ENCODE results near the gene LSR. TPM values are rescaled to one million over a fixed set of nuclear protein-coding genes. Genes with fewer than 3 reads are reported as not detected.
A peak's percentile ranks its signal among the peaks of the same experiment; 100 is the strongest.

LSR gene
- total RNA-seq, 1 donor from 2014 or later: 2.7 TPM

- Mint-ChIP-seq H3K4me1 (ENCODE audit: low read depth) (no peaks in the 10 kb centered on the region), H3K27ac (no peak overlapping the region), H3K9me3 (no peaks in the 10 kb centered on the region), H3K36me3 (ENCODE audit: low read depth) (no peaks in the 10 kb centered on the region), H3K4me3 (no peak overlapping the region), H3K27me3 (ENCODE audit: insufficient read depth) (no peaks in the 10 kb centered on the region)
- intact Hi-C loops (cut with micrococcal nuclease): no loop called here
- DNase-seq (ENCODE audit: low spot score): no peak
These were observed 8.3 kb downstream of the LSR start for GRCh38 chr19:35257113-35257461.

- Mint-ChIP-seq H3K4me3 (no peak overlapping the region), H3K27me3 (ENCODE audit: insufficient read depth) (no peaks in the 10 kb centered on the region), H3K27ac (no peak overlapping the region), H3K4me1 (ENCODE audit: low read depth) (peaks cover 3% of the 10 kb centered on the region), H3K9me3 (no peaks in the 10 kb centered on the region), H3K36me3 (ENCODE audit: low read depth) (peaks cover 3% of the 10 kb centered on the region)
- no peak for DNase-seq (ENCODE audit: low spot score)
- intact Hi-C loops (cut with micrococcal nuclease): loop anchor here (10.0 kb wide), 1 partner anchor 204 kb away; no protein-coding TSS in a partner anchor
These were observed 12.0 kb downstream of the LSR start for GRCh38 chr19:35260694-35261304.

- H3K4me1 Mint-ChIP-seq (ENCODE audit: low read depth): peaks cover 10% of the 10 kb centered on the region
- DNase-seq (ENCODE audit: low spot score): no peak
- H3K27me3 Mint-ChIP-seq (ENCODE audit: insufficient read depth): no peaks in the 10 kb centered on the region
- H3K4me3 Mint-ChIP-seq: no peak overlapping the region
- intact Hi-C loops (cut with micrococcal nuclease): loop anchor here (10.0 kb wide), 1 partner anchor 203 kb away; no protein-coding TSS in a partner anchor
- H3K36me3 Mint-ChIP-seq (ENCODE audit: low read depth): peaks cover 3% of the 10 kb centered on the region
- H3K27ac Mint-ChIP-seq: no peak overlapping the region
- H3K9me3 Mint-ChIP-seq: no peaks in the 10 kb centered on the region
These were observed 12.7 kb downstream of the LSR start for GRCh38 chr19:35261356-35262100.

- Mint-ChIP-seq H3K27me3 (ENCODE audit: insufficient read depth) (no peaks in the 10 kb centered on the region), H3K4me1 (ENCODE audit: low read depth) (peaks cover 12% of the 10 kb centered on the region), H3K27ac (no peak overlapping the region), H3K9me3 (no peaks in the 10 kb centered on the region), H3K36me3 (ENCODE audit: low read depth) (peaks cover 3% of the 10 kb centered on the region), H3K4me3 (no peak overlapping the region)
- DNase-seq (ENCODE audit: low spot score): no peak
- intact Hi-C loops (cut with micrococcal nuclease): loop anchor here (10.0 kb wide), 1 partner anchor 203 kb away; no protein-coding TSS in a partner anchor
These were observed 13.4 kb downstream of the LSR start for GRCh38 chr19:35262101-35262761.

GRCh38 chr19:35264268-35265125 lies 15.7 kb downstream of the LSR start:
- Mint-ChIP-seq H3K4me1 (ENCODE audit: low read depth) (peaks cover 12% of the 10 kb centered on the region), H3K4me3 (peak overlapping the region; percentile 30), H3K27ac (no peak overlapping the region), H3K36me3 (ENCODE audit: low read depth) (peaks cover 3% of the 10 kb centered on the region), H3K27me3 (ENCODE audit: insufficient read depth) (no peaks in the 10 kb centered on the region), H3K9me3 (no peaks in the 10 kb centered on the region)
- DNase-seq (ENCODE audit: low spot score): no peak
- intact Hi-C loops (cut with micrococcal nuclease): loop anchor here (5.0 to 10.0 kb wide), 3 partner anchors 52 to 283 kb away; partner anchors contain the start of gene TMEM147

- peak overlapping the region; percentile 24 for H3K27ac Mint-ChIP-seq
- peaks cover 3% of the 10 kb centered on the region for H3K36me3 Mint-ChIP-seq (ENCODE audit: low read depth)
- no peaks in the 10 kb centered on the region for H3K9me3 Mint-ChIP-seq
- DNase-seq (ENCODE audit: low spot score): no peak
- H3K4me3 Mint-ChIP-seq: peak overlapping the region; percentile 82
- intact Hi-C loops (cut with micrococcal nuclease): loop anchor here (5.0 to 10.0 kb wide), 3 partner anchors 53 to 282 kb away; partner anchors contain the start of gene TMEM147
- H3K27me3 Mint-ChIP-seq (ENCODE audit: insufficient read depth): no peaks in the 10 kb centered on the region
- H3K4me1 Mint-ChIP-seq (ENCODE audit: low read depth): peaks cover 12% of the 10 kb centered on the region
These were observed 16.5 kb downstream of the LSR start for GRCh38 chr19:35265126-35265899.

- no peaks in the 10 kb centered on the region for H3K27me3 Mint-ChIP-seq (ENCODE audit: insufficient read depth)
- intact Hi-C loops (cut with micrococcal nuclease): loop anchor here (2.0 to 10.0 kb wide), 4 partner anchors 54 to 281 kb away; partner anchors contain the start of gene TMEM147
- peaks cover 12% of the 10 kb centered on the region for H3K4me1 Mint-ChIP-seq (ENCODE audit: low read depth)
- H3K27ac Mint-ChIP-seq: peak overlapping the region; percentile 82
- H3K9me3 Mint-ChIP-seq: no peaks in the 10 kb centered on the region
- H3K36me3 Mint-ChIP-seq (ENCODE audit: low read depth): peaks cover 10% of the 10 kb centered on the region
- no peak for DNase-seq (ENCODE audit: low spot score)
- H3K4me3 Mint-ChIP-seq: peak overlapping the region; percentile 82
These were observed 17.2 kb downstream of the LSR start for GRCh38 chr19:35265900-35266519.

- Mint-ChIP-seq H3K9me3 (no peaks in the 10 kb centered on the region), H3K36me3 (ENCODE audit: low read depth) (peaks cover 17% of the 10 kb centered on the region), H3K27ac (peak overlapping the region; percentile 82), H3K27me3 (ENCODE audit: insufficient read depth) (no peaks in the 10 kb centered on the region), H3K4me3 (peak overlapping the region; percentile 93), H3K4me1 (ENCODE audit: low read depth) (peaks cover 12% of the 10 kb centered on the region)
- no peak for DNase-seq (ENCODE audit: low spot score)
- intact Hi-C loops (cut with micrococcal nuclease): loop anchor here (2.0 to 10.0 kb wide), 4 partner anchors 54 to 281 kb away; partner anchors contain the start of gene TMEM147
These were observed 17.9 kb downstream of the LSR start for GRCh38 chr19:35266520-35267352.

GRCh38 chr19:35267353-35267817 lies 18.6 kb downstream of the LSR start:
- DNase-seq (ENCODE audit: low spot score): peak; percentile 35
- peak overlapping the region; percentile 94 for H3K27ac Mint-ChIP-seq
- intact Hi-C loops (cut with micrococcal nuclease): loop anchor here (2.0 to 10.0 kb wide), 4 partner anchors 55 to 280 kb away; partner anchors contain the start of gene TMEM147
- no peaks in the 10 kb centered on the region for H3K9me3 Mint-ChIP-seq
- H3K27me3 Mint-ChIP-seq (ENCODE audit: insufficient read depth): no peaks in the 10 kb centered on the region
- peaks cover 24% of the 10 kb centered on the region for H3K36me3 Mint-ChIP-seq (ENCODE audit: low read depth)
- H3K4me3 Mint-ChIP-seq: peak overlapping the region; percentile 93
- H3K4me1 Mint-ChIP-seq (ENCODE audit: low read depth): peaks cover 17% of the 10 kb centered on the region

- Mint-ChIP-seq H3K36me3 (ENCODE audit: low read depth) (peaks cover 26% of the 10 kb centered on the region), H3K9me3 (no peaks in the 10 kb centered on the region), H3K4me3 (peak overlapping the region; percentile 93), H3K4me1 (ENCODE audit: low read depth) (peaks cover 17% of the 10 kb centered on the region), H3K27ac (peak overlapping the region; percentile 94), H3K27me3 (ENCODE audit: insufficient read depth) (no peaks in the 10 kb centered on the region)
- peak; percentile 78 for DNase-seq (ENCODE audit: low spot score)
- intact Hi-C loops (cut with micrococcal nuclease): loop anchor here (1.0 to 10.0 kb wide), 6 partner anchors 20 to 360 kb away; partner anchors contain the start of gene TMEM147
These were observed 19.2 kb downstream of the LSR start for GRCh38 chr19:35267818-35268535.
